Activated effector memory CD4-positive, alpha-beta T cell treated with anti-CD3 and anti-CD28 coated beads, Interleukin-2, amount 50 U/mL, for 16 hours (primary cell): ENCODE results near the gene ATP11A.

Experiments used
- DNase-seq: peaks from one replicate; pipeline ENCODE4 v3.0.0-alpha.2; 2020

ATP11A gene

GRCh38 chr13:112869202-112870050 is 179.6 kb downstream of the ATP11A start:
- peak; percentile 50 for DNase-seq

DNA sequence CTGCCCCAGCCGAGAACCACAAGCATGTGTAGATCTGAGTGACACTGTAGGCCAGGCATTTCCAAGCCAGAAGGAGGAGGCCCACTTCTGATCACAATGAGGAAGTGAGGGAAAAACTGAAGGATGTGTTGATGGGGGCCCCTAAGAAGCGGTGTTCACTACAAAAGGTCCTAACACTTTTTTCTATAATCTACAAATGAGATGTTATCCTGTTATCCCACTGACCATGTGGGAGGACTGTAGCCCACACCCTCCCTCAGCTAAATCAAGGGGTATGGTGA is 180.2 kb downstream of the ATP11A start:
- no peak for DNase-seq

DNA sequence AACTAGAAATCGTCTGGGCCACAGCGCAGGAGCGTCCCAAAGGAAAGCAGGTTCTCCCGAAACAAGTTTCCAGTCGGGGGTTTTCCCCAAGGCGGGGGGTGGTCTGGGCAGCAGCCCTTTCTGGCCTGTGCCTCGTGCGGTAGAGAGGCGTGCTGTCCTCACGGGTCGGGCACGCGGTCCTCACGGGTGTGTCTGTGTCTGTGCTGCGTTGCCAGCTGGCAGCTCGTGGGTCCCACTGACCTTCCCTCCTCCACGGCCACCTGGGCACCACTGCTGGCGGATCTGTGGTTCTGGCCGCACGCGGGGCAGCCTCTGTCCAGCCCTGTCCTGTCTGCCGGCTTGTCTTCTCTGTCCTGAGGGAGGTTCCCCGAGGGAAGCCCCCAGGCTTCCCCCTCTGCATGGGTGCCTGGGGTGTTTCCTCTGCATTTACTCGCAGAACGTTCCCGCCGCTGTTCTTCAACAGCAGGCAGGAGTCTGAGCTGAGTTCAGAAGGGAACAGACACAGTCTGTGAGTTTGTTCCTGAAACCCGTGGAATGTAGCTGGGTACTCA is 181.0 kb downstream of the ATP11A start:
- peak; percentile 46 for DNase-seq

DNA sequence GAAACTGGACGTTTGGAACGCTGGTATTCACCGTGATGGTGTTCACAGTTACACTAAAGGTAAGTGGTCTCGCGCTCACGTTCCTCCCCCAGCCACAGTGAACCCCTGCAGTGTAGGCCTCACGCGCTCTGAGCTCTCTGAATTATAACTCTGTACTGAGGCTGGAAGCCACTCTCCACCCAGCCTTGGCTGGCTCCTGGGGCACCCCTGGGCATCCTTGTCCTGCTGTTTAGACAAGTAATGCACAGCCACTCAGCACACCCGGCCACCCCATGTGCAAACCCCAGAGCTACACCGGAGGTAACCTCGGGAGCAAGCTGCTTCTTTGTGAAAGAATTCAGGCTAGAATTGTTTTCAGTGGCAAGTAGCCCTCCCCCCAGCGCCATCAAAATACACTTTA is 181.9 kb downstream of the ATP11A start:
- DNase-seq: peak; percentile 54

DNA sequence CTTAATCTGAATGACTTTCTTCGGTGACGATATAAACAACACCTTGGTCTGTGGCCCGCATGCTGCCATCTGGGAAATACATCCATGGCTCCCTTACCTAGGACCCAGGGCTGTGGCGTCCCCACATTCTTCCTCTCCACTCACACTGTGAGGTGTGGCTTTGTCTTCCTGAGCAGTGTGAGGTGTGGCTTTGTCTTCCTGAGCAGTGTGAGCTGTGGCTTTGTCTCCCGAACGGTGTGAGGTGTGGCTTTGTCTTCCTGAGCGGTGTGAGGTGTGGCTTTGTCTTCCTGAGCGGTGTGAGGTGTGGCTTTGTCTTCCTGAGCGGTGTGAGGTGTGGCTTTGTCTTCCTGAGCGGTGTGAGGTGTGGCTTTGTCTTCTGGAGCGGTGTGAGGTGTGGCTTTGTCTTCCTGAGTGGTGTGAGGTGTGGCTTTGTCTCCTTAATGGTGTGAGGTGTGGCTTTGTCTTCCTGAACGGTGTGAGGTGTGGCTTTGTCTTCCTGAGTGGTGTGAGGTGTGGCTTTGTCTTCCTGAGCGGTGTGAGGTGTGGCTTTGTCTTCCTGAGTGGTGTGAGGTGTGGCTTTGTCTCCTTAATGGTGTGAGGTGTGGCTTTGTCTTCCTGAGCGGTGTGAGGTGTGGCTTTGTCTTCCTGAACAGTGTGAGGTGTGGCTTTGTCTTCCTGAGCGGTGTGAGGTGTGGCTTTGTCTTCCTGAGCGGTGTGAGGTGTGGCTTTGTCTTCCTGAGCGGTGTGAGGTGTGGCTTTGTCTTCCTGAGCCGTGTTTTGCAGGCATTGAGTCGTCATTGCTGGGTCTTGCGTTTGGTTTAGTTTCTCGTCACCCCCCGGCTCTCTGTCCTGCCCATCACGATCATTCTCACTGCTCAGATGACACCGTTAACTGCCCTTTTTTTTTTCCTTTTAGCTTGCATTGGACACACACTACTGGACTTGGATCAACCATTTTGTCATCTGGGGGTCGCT is 183.1 kb downstream of the ATP11A start:
- DNase-seq: peak; percentile 71

DNA sequence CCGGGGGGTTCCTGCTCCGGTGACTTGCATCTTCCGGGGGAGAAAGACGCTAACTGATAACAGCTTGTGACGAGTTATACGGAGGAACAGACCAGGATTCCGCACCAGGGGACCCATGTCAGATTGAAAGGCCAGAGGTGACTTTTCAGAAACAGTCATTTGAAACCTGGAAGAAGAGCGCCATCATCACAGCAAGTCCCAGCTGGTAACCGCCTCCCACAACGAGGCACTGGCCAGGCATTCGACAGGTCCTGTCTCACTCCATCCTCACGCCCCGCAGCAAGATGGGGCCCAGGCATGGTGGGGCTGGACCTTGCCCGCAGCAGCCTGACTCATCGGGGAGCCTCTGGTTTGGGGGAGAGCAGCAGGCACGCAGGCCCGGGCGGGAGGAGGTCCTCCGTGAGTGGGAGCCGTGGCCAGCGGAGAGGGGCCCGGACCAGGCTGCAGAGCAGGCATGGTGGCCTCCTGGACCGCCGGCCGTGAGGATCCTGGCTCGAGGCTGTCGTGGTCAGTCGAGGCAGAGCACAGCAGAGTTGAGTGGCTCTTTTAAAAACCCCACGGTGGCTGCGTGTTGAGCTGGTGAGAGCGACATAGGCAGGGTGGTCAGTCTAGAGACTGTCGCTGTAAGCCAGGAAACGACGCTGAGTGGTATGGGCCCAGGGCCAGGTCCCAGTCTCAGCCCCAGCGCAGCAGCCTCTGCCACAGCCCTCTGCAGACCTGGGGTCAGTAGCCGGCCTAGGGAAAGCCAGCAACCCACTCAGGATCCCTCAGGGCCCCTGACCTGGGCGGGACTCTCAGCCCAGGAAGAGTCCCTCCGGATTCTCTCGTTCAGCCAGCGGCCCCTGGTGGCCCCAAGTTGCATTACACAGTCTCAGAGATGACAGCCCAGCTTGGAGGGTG is 184.3 kb downstream of the ATP11A start:
- DNase-seq: peak; percentile 82

- DNase-seq: peak; percentile 57
Measured at GRCh38 chr13:112874751-112875300, 185.0 kb downstream of the ATP11A start.

- DNase-seq: peak; percentile 52
Measured at GRCh38 chr13:112875627-112876026, 185.8 kb downstream of the ATP11A start.

GRCh38 chr13:112876305-112877000 is 186.6 kb downstream of the ATP11A start:
- DNase-seq: peak; percentile 46

GRCh38 chr13:112877066-112877465 is 187.2 kb downstream of the ATP11A start:
- DNase-seq: peak; percentile 39

GRCh38 chr13:112877539-112877938 is 187.7 kb downstream of the ATP11A start:
- DNase-seq: peak; percentile 27

GRCh38 chr13:112877976-112878955 is 188.4 kb downstream of the ATP11A start:
- DNase-seq: peak; percentile 27

GRCh38 chr13:112879283-112879833 is 189.5 kb downstream of the ATP11A start:
- peak; percentile 34 for DNase-seq

DNA sequence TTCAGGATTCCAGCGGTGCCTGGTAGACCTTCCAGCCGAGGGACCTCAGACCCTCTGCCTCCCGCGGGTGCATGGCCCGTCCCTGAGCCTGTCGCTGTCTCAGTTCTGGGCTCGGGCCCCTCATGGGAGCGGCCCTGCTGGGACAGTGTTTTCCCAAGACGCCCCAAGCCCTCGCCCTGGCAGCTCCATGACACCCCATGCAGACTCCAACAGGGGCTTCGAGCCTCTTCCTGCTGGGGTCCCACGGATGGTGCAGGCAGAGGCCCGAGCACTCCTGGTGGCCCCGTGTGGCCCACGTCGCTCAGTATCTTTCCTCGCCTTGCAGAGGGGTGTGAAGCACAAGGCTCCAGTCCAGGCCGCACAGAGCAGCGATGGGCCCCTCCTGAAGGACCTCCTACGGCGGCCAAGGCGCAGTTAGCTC is 190.4 kb downstream of the ATP11A start:
- DNase-seq: no peak

DNA sequence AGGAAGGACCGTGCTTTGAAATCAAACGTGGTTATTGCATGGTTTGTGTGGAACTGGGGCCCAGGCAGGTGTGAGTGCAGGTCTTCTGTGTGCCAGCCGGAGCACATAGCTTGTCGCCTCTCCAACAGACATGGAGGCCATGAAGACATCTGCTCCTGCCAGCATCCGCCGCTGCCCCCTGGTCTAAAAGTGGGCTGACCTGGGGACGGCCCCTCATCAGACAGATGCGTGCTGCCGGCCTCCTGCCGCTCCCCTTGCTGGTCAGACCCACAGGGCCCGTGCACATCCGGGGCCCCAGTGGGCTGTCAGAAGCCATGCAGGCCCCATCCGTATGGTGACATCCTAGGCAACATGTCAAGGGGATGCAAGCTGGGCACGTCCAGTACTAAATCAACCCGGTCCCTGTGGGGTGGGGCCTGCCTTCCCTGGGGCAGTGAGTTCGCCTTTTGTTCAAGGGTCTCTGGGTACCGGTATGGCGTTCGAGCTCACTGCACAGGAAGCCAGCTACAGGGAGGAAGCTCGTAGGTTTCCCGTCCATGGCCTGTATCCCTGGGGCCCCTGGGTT is 191.2 kb downstream of the ATP11A start:
- DNase-seq: no peak

DNA sequence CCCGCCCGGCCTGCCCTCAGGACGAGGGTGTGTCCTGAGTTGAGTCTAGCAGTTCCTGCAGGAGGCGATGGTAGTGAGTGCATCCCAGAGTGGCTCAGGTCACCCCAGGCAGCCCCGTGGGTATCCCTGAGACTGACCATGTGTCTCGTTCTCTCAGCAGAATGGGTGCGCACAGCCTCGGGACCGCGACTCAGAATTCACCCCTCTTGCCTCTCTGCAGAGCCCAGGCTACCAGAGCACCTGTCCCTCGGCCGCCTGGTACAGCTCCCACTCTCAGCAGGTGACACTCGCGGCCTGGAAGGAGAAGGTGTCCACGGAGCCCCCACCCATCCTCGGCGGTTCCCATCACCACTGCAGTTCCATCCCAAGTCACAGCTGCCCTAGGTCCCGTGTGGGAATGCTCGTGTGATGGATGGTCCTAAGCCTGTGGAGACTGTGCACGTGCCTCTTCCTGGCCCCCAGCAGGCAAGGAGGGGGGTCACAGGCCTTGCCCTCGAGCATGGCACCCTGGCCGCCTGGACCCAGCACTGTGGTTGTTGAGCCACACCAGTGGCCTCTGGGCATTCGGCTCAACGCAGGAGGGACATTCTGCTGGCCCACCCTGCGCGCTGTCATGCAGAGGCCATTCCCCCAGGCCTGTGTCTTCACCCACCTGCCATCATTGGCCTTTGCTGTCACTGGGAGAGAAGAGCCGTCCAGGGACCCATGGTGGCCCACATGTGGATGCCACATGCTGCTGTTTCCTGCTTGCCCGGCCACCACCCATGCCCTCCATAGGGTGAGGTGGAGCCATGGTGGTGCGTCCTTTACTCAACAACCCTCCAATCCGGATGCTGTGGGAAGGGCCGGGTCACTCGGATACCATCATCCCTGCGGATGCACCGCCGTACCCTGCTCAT is 192.1 kb downstream of the ATP11A start:
- DNase-seq: no peak

DNA sequence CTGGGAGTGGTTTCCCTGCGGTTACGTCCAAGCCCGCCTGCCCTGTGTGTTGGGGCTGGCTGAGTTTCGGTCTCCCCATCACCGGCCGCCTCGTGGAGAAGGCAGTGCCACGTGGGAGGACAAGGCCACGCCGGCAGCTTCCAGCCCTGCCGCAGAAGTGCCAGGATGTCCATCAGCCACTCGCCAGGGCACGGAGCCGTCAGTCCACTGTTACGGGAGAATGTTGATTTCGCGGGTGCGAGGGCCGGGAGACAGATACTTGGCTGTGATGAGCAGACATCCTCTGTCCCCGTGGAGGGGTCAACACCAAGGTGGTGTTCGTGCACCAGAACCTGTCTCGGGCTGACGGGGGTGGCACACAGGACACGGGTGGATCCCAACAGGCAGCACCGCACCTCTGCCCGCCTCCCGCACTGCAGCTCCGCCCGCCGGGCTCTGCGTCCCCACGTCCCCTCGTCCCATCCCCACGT is 192.8 kb downstream of the ATP11A start:
- no peak for DNase-seq

DNA sequence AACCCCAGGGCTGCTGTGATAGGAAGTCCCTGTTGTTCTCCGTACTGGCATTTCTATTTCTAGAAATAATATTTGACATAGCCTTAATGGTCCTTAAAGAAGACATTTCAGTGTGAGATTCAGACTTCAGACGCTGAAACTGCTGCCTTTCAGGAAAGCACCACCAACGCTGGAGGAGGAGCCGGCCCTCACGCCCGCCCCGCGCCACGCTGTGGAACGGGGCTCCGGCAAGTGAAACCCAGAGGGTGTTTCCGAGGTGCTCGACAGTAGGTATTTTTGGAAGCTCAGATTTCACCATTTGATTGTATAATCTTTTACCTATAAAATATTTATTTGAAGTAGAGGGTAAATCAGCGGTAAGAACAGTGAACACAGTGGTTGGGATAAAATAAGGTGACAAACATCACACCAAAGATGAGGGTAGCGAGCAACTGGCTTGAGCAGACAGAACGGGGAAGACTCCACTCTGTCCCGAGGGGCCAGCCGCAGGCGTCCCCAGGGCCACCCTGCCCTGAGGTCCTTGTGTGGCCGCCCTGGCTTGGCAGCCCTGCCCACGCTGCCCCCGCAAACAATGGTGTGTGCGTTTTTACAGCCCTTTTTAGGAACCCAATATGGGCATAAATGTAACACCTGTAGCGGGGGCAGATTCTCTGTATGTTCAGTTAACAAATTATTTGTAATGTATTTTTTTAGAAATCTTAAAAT is 193.6 kb downstream of the ATP11A start:
- no peak for DNase-seq
